ENCODE data around the gene MRGPRE. TPM values are rescaled to one million over a fixed set of nuclear protein-coding genes. Genes with fewer than 3 reads are reported as not detected.

MRGPRE gene
- total RNA-seq, 1 donor from 2014 or later: not detected

DNA sequence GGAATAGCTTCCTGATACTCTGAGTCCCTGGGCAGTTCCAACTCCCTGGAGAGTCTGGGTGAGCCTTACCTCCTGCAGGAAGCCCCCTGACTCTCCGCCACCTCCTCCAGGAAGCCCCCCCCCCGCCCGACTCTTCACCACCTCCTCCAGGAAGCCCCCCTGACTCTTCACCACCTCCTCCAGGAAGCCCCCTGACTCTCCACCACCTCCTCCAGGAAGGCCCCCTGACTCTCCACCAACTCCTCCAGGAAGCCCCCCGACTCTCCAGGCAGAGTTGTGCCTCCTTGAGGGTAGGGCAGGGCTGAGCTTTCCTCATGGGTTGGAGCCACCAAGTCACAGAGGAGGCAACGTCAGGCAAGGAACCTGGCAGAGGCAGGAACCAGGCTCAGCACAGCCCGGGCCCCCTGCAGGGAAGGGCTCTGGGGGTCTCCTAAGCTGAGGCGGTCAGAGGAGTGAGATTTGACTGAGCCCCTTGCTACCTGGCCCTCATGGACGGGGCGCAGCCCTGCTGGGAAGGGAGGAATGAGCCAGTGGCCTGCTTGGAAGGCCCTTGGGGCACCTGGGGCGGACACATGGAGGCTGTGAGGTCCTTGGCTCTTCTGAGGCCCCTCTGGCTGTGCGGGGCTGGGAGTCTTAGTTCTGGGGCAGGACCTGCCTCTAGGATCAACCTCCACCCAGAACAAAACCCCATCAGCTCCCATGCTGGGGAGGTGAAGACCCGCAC lies 31.7 kb downstream of the MRGPRE start:
- ATAC-seq (no peak), DNase-seq (ENCODE audit: missing footprints) (no peak)
- intact Hi-C loops (cut with DNase I): no loop called here

DNA sequence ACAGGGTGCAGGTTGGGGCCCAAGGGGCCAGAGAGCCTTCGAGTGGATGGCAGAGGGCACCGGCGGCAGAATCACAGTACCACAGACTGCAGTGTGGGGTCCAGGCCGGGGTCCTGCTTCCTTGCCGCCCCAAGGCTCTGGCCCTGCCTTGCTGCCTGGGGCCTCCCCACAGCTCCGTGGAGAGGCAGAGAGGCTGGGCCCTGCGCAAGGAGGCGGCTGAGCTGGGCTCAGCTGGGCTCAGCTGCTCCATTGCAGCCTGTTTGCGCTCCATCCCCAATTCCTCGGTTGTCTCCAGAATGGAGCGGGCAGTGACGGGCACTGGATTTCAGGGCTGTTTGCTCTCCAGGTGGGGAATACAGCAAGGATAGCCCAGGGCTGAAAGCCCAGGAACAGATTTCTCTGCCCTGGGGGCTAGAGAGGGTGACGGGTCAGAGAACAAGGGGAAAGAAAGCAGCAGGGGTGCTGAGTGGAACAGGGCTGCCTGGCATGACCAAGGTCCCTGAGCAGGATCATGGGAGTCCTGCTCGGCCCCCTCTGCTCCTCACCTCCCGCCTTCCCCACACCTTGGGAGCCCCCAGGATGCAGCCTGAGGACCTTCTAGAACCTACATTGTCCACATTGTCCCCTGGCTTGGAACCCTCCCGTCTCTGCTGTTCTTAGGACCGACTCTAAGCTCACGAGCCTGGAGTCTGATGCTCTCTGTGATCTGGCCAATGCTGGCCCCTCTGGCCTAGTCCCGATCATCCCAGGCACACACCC lies 32.5 kb downstream of the MRGPRE start:
- intact Hi-C loops (cut with DNase I): loop anchor here (5.0 kb wide), 1 partner anchor 162 kb away; no protein-coding TSS in a partner anchor
- DNase-seq (ENCODE audit: missing footprints) (no peak), ATAC-seq (no peak)

DNA sequence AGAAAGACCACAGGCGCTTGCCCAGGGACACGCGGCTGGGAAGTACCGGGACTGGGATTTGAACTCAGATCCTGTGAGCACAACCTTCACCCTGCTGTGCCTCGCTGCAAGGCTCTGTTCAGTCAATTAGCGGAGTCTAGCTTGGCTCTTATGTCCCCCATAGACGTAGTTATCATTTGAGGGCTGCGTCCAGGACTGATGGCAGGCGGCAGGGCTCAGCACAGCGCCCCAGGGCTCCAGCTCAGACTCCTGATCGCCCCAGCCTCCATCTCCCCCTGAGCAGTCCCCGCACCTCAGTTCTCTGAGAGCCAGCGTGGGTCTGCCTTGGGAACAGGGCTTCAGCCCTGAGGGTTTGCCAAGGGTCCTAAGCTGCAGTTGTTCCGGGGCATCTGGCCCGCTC lies 33.4 kb downstream of the MRGPRE start:
- DNase-seq (ENCODE audit: missing footprints): no peak
- intact Hi-C loops (cut with DNase I): loop anchor here (5.0 kb wide), 1 partner anchor 162 kb away; no protein-coding TSS in a partner anchor
- no peak for ATAC-seq

- ATAC-seq: no peak
Measured at GRCh38 chr11:3197878-3198528, 34.2 kb downstream of the MRGPRE start.

GRCh38 chr11:3197044-3197695 lies 35.0 kb downstream of the MRGPRE start:
- ATAC-seq (no peak), DNase-seq (ENCODE audit: missing footprints) (no peak)
- intact Hi-C loops (cut with DNase I): loop anchor here (5.0 kb wide), 1 partner anchor 160 kb away; no protein-coding TSS in a partner anchor

More at GRCh38 chr11:3197878-3198528, 34.2 kb downstream of the MRGPRE start:
- intact Hi-C loops (cut with DNase I): loop anchor here (5.0 kb wide), 1 partner anchor 161 kb away; no protein-coding TSS in a partner anchor
- DNase-seq (ENCODE audit: missing footprints): no peak

DNA sequence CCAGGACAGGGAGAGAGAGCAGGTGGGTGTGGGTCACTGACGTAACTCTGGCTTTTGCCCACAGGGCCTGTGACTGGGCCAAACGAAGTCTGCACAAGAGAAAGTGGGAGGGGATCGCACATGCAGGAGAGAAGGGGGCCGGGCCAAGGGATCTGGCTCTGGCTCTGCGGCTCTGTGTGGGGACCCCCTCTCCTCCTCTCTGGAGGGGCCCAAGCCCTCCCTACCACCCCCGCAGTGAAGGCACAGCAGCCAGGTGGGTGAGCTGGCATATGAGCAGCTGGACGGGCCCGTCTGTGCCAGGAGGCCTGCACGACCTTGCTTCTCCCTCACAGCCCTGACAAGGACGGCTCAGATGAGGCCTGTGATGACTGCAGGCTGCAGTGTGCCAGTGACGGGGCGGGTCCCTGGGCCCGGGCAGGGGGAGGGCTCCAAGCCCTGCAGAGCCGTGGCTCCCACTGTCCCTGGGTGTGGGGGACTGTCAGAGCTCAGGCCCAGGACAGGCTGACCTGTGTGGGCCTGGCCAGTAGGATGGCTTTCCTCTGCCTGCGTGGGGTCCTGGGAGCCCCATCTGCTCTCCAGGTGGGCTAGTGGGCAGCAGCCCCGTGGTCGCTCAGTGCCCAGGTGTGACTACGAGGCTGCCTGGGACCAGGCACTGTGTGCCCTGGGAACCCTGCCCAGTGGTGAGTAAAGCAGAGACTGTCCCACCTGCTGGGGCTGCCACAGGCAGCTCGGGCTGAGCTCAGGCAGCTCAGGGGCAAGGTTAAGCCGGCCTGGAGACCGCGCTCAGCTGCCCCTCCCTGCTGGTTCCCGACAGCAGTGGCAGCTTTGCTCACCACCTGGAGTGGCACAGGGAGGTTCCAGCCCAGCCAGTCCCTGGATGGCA lies 35.8 kb downstream of the MRGPRE start:
- DNase-seq (ENCODE audit: missing footprints): no peak
- peak; percentile 44 for ATAC-seq
- intact Hi-C loops (cut with DNase I): loop anchor here (5.0 kb wide), 1 partner anchor 159 kb away; no protein-coding TSS in a partner anchor

DNA sequence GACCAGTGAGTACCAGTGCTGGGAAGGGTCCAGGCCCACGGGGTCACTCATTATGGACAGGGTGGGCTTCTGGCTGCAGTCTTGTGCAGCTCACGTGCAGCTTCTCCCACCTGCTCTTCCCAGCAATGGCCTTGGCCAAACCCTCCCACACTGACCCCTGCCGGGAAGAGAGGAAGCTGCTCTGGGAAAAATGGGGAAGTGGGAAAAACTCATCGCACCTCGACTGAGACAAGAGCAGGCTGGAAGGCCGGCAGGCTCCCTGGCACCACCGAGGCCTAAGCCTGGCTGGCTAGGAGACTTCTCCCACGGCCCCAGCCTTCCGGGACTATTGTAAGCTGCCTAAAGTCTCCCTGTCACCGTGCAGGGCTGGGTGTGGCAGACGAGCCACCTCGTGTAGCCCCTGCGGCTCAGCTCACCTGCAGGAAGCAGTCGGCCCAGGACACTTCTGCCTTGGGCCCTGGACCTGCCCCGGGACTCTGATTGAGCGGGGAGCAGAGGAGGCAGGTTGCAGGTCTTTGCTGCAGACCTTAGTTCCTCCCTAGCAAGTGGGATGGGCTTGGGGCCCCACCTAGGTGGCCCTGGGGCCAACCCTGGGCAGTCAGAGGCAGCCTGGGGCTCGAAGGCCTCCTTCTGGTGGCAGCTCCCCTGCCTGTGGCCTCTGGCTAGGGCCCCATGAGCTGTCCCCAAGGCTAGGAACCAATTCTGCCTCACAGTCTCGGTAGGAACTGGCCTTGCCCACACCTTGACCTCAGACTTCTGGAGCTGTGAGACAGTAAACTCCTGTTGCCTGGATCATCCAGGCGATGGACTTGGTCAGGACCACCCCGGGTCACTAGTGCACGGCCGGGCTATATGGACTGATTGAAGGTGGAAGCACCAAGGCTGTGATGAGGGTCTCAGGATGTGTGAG lies 36.7 kb downstream of the MRGPRE start:
- intact Hi-C loops (cut with DNase I): loop anchor here (5.0 kb wide), 1 partner anchor 158 kb away; no protein-coding TSS in a partner anchor
- no peak for DNase-seq (ENCODE audit: missing footprints)

DNA sequence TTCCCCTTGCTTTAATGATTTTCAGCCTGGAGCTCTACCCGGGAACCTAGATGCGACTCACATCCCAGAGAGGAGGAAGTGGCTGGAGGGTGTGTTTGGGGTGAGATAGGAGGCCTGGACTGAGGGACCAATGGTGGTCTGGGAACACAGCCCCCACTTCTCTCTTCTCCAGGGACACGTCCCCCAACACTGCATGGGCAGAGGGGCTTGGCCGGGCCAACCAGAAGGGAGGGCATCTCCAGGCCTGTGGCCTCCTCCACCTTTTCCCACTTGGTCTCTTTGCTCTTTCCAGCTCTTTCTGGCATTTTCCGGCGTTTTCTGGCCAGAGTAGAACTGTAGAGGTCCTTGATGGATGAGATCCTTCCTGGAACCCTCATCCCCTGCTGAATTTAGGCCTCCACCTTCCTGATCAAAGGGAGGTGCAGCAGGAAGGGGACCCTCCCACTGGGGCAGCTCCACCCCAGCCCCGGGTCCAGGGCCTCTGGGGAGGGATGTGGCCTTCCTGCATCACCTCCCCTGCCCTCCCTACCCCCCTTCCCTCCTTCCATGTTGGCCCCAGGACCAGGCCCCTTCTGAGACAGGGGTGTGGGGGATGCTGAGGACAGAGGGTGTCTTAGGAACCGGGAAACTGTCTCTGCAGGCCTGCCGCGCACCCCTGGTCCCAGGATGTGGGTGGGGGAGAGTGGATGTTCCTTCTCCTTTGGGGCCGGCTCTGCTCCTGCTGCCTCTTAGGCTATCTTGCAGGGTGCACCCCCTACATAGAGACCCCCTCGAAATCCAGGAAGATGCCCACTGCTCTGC lies 38.0 kb downstream of the MRGPRE start:
- DNase-seq (ENCODE audit: missing footprints): no peak
- intact Hi-C loops (cut with DNase I): no loop called here
- no peak for ATAC-seq

More for the DNA sequence above, 36.7 kb downstream of the MRGPRE start:
- no peak for ATAC-seq

- DNase-seq (ENCODE audit: missing footprints) (no peak), ATAC-seq (no peak)
- intact Hi-C loops (cut with DNase I): no loop called here
Measured at GRCh38 chr11:3193373-3194015, 38.7 kb downstream of the MRGPRE start.

DNA sequence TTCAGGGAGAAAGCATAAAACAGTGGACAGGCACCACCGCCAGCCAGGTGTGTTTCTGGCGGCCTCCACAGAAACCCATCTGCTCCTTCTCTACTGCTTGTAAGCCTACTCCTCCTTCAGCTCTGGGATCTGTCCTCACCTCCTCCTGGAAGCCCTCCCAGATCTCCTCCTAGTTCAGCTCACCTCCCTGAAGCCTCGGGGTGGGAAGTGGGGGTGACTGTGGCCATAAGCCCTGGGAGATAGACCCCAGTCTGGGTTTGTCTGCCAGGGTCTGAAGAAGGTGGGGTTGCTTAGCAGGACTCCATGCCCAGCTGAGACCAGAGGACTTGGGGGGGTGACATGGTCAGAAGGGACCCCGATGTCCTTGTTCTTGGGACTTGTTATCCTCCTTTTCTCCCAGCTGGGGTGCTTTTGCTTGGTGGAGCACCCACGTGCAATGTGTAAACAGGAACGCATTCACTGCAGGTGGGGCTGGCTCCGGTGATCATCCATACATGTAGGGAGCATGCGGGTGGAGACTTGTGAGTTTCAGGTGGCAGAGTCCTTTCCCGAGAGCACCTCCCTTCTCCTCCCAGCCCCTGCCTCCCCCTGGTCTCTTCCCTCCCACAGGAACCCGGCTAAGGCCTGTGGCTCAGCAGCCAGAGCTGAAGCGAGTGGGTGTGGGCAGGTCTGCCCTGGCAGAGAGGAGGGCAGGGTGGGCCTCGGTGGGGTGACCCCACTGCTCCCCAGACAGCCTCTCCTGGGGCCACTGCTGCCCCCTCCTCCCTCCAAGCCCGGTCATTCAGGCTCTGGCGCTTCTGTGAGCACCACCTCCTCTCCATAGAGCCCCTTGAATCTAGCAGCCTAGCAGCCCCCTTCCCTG lies 39.5 kb downstream of the MRGPRE start:
- ATAC-seq: no peak
- intact Hi-C loops (cut with DNase I): no loop called here
- no peak for DNase-seq (ENCODE audit: missing footprints)

GRCh38 chr11:3191586-3192324 lies 40.5 kb downstream of the MRGPRE start:
- ATAC-seq (no peak), DNase-seq (ENCODE audit: missing footprints) (no peak)
- intact Hi-C loops (cut with DNase I): no loop called here

GRCh38 chr11:3190600-3190999 lies 41.6 kb downstream of the MRGPRE start:
- intact Hi-C loops (cut with DNase I): no loop called here
- ATAC-seq (no peak), DNase-seq (ENCODE audit: missing footprints) (no peak)

GRCh38 chr11:3189886-3190583 lies 42.2 kb downstream of the MRGPRE start:
- no peak for ATAC-seq
- intact Hi-C loops (cut with DNase I): no loop called here
- DNase-seq (ENCODE audit: missing footprints): no peak

Measured in Right ventricle myocardium inferior (tissue), 1 donor.